Neural progenitor cell (in vitro differentiated cells): ENCODE measurements around the gene REG4.

ENCODE experiments used
- CTCF ChIP-seq: fragments of 200-600 bp; sonication (generic); IDR thresholded peaks from 2 replicates; pipeline ENCODE4 v1.5.1; 2017; ENCODE audit warnings: antibody characterized with exemption, mild to moderate bottlenecking
- EZH2 ChIP-seq: fragments of 200-600 bp; sonication (generic); IDR thresholded peaks from 2 replicates; pipeline ENCODE4 v1.6.1; 2017; ENCODE audit warnings: antibody characterized with exemption, mild to moderate bottlenecking, moderate library complexity

- TF ChIP-seq CTCF (no peak), EZH2 (no peak)
Observed at GRCh38 chr1:119797606-119798005, 13.7 kb downstream of the REG4 start.
